ENCODE data around the gene WIF1.

WIF1 gene

GRCh38 chr12:65010437-65010836, 110.7 kb downstream of the WIF1 start:
- DNase-seq: no peak
- TF ChIP-seq, protein P1, sequence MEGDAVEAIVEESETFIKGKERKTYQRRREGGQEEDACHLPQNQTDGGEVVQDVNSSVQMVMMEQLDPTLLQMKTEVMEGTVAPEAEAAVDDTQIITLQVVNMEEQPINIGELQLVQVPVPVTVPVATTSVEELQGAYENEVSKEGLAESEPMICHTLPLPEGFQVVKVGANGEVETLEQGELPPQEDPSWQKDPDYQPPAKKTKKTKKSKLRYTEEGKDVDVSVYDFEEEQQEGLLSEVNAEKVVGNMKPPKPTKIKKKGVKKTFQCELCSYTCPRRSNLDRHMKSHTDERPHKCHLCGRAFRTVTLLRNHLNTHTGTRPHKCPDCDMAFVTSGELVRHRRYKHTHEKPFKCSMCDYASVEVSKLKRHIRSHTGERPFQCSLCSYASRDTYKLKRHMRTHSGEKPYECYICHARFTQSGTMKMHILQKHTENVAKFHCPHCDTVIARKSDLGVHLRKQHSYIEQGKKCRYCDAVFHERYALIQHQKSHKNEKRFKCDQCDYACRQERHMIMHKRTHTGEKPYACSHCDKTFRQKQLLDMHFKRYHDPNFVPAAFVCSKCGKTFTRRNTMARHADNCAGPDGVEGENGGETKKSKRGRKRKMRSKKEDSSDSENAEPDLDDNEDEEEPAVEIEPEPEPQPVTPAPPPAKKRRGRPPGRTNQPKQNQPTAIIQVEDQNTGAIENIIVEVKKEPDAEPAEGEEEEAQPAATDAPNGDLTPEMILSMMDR (IDR thresholded peaks at IDR 0.05; ENCODE audit: low read depth, low read length, missing control alignments): no peak
- H3K27ac ChIP-seq: no peak overlapping the region
- no peaks in the 10 kb centered on the region for H3K36me3 ChIP-seq (replicated peaks)
- in situ Hi-C loops (cut with HindIII; ENCODE audit: low pct_ligation_motif_present, low sequenced_read_pairs): no loop called here
- H3K27me3 ChIP-seq (replicated peaks): no peaks in the 10 kb centered on the region
- no peak overlapping the region for H3K4me3 ChIP-seq (ENCODE audit: low read depth, low read length)

DNA sequence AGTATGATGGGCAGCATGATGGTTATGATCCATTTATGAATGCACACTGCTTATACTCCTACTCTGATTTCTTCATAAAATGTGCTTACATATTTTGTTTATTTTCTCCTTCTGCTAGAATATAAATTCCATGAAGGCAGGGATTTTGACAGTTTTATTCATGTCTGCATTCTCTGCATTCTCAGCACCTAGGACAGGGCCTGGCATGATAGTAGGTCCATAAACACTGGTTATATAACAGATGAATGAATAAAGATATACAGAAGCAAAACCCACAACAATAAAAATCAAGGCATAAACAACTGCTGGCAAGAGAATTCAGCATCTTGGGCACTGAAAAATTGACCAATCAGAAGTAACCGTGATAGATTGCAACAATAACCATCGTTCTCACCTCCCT, 115.4 kb downstream of the WIF1 start:
- in situ Hi-C loops (cut with HindIII; ENCODE audit: low pct_ligation_motif_present, low sequenced_read_pairs): no loop called here
- Histone ChIP-seq H3K4me3 (ENCODE audit: low read depth, low read length) (no peak overlapping the region), H3K27ac (no peak overlapping the region), H3K27me3 (replicated peaks) (peaks cover 4% of the 10 kb centered on the region), H3K36me3 (replicated peaks) (no peaks in the 10 kb centered on the region)
- TF ChIP-seq, protein P1 (IDR thresholded peaks at IDR 0.05; ENCODE audit: low read depth, low read length, missing control alignments): no peak
- no peak for DNase-seq

- Histone ChIP-seq H3K27me3 (replicated peaks) (peaks cover 6% of the 10 kb centered on the region), H3K4me3 (ENCODE audit: low read depth, low read length) (no peak overlapping the region), H3K27ac (no peak overlapping the region), H3K36me3 (replicated peaks) (no peaks in the 10 kb centered on the region)
- DNase-seq: no peak
- TF ChIP-seq, protein P1 (IDR thresholded peaks at IDR 0.05; ENCODE audit: low read depth, low read length, missing control alignments): no peak
- in situ Hi-C loops (cut with HindIII; ENCODE audit: low pct_ligation_motif_present, low sequenced_read_pairs): no loop called here
Observed at GRCh38 chr12:65004270-65004669, 116.8 kb downstream of the WIF1 start.

All from brain microvascular endothelial cell (primary cell).